Adrenal gland (tissue), 12 donors: ENCODE data around the gene ELK4. TPM values are rescaled to one million over a fixed set of nuclear protein-coding genes. Genes with fewer than 3 reads are reported as not detected.

Experiments
- DNase-seq, 7 donors: peaks; one replicate each; pipeline ENCODE4 v3.0.0-alpha.2; 2019 to 2020
- H3K27ac ChIP-seq, 5 donors: fragments of 200-600 bp; sonication (generic) in 4 of 5; 1 replicate in 3 of 5; 2 replicates in 2 of 5; pipeline versions ENCODE4 v1.5.1 to v1.8.0; 2016 to 2020; ENCODE audit warnings: mild to moderate bottlenecking in 1 of 5
- H3K27me3 ChIP-seq: fragments of 200-600 bp; 2 replicates; pipeline ENCODE4 v1.8.0; 2021
- H3K36me3 ChIP-seq, 2 donors: fragments of 200-600 bp; replicated peaks in 1 of 2; 1 replicate in 1 of 2; 2 replicates in 1 of 2; pipeline versions ENCODE4 v1.5.1 to v1.8.0; 2018 to 2022
- H3K4me1 ChIP-seq, 2 donors: fragments of 200-600 bp; replicated peaks in 1 of 2; 1 replicate in 1 of 2; 2 replicates in 1 of 2; pipeline versions ENCODE4 v1.5.1 to v1.8.0; 2018 to 2021
- H3K4me3 ChIP-seq, 4 donors: fragments of 200-600 bp; sonication (generic) in 3 of 4; one replicate each; pipeline ENCODE4 v1.5.1; 2016 to 2018
- H3K9me3 ChIP-seq, 3 donors: fragments of 200-600 bp; sonication (generic) in 1 of 3; replicated peaks in 1 of 3; 1 replicate in 2 of 3; 2 replicates in 1 of 3; pipeline versions ENCODE4 v1.5.1 to v1.8.0; 2016 to 2021
- POLR2A ChIP-seq, 2 donors: fragments of 450-650 bp; IDR thresholded peaks; one replicate each; pipeline ENCODE4 v1.6.1; 2017; ENCODE audit warnings: antibody characterized with exemption in 2 of 2, mild to moderate bottlenecking in 2 of 2, moderate library complexity in 1 of 2
- WGBS, 4 donors: extraction: QIAGEN DNeasy Blood & Tissue Kit in 2 of 4; methylation state at CpG; one replicate each; pipeline versions ENCODE4 v1.1.5 to v1.1.7; 2013 to 2017; 5-methylcytosine and 5-hydroxymethylcytosine counted together
- intact Hi-C, 2 donors: fragments of 100-400 bp; cut with DNase I; formaldehyde crosslinking; loops; one replicate each; pipeline versions ENCODE4 v1.14.1 to v1.15.0; 2022 to 2023
- polyA plus RNA-seq, 3 donors: library from polyadenylated mRNA; stranded (reverse); fragments of 200-250 nt in 2 of 3; fragments of 350-450 nt in 1 of 3; fragmentation: Illumina TruSeq in 1 of 3; extraction: RNeasy Lipid Tissue Mini Kit (QIAGEN cat#74804) in 1 of 3; gene quantifications; one replicate each; pipeline ENCODE4 v1.2.3, GENCODE V29; 2013 to 2014
- total RNA-seq, 9 donors: library from RNA; depleted of rRNA in 4 of 9; stranded (reverse); fragments of >200 nt in 4 of 9; fragments of 120-200 nt in 1 of 9; fragmentation: NEBNext Ultra II Directional in 1 of 9; extraction: Animal tissue kit (Norgen Biotek cat#: 25700) in 1 of 9; gene quantifications; one replicate each; pipeline versions ENCODE4 v1.1.0 to v1.2.4, GENCODE V29; 2013 to 2023
- TF ChIP-seq, protein P1 (sequence below), 6 experiments: fragments of 450-650 bp in 4 of 6; fragments of 200-600 bp in 2 of 6; sonication (generic) in 1 of 6; IDR thresholded peaks; 1 replicate in 5 of 6; 2 replicates in 1 of 6; pipeline versions ENCODE4 v1.5.1 to v1.8.0; 2016 to 2021; ENCODE audit warnings: antibody characterized with exemption in 6 of 6, mild to moderate bottlenecking in 2 of 6, moderate library complexity in 1 of 6
- donor health status: healthy with polysubstance abuse.
- donor health status: Bipolar disorder and iron deficiency.
- donor health status: DM: yes; HTN: yes; CAD: no.
- donor health status: DM: no; HTN: no; CAD: no.
- donor health status: DM: no; HTN: no; CAD: no.
- donor health status: DM: yes; HTN: yes; CAD: no.

ELK4 gene
- total and polyA plus RNA-seq, 12 donors = 3.6 to 40.2 (median 14.0) TPM

DNA sequence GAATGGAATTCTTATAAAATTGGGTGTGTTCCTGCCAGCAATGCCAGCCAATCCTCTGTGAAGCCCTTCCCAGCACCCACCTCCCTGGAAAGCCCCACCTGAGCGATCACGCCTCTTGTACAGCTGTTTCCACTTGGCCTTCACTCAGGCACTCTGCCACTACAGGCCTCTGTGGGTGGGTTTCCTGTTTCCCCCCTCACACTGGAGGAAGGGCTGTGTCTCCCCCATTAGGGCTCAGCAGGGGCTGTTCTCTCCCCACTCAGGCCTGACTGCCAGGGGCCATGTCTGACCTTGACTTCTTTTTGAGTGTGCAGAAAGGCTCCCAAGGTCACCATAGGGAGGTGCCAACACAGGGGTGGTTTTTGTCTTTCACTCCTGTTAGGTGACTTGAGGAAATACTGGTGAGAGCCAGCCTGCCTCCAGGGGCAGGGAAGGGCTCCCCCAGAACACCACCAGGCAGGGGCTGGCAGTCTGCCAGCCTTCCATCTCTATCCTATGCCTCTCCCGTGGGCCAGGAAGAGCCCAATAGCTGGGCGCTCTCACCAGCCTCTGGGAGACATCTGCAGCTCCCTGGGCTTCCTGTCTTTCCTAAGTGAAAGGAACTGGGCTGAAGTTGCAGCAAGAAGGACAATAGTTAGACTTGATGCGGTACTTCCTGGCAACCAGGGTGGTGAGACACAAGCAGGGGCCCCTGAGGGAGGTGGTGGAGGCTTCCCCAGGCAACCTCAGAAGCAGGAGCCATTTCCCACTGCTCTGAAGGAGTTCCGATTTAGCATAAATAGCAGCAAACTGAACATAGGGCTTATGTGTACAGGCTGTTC, 49.1 kb downstream of the ELK4 start:
- intact Hi-C loops = no loop called here
- H3K36me3 ChIP-seq = no peaks in the 10 kb centered on the region
- H3K4me3 ChIP-seq = no peak overlapping the region
- no peak overlapping the region for H3K27ac ChIP-seq
- no peak for TF ChIP-seq POLR2A (IDR thresholded peaks at IDR 0.05)
- DNase-seq = peak in 2 of 7 donors; percentile 13 to 36
- 54 to 74% (median 61%) methylated on average over 3 to 6 of the region's 6 CpGs for WGBS, 4 donors
- H3K4me1 ChIP-seq = peaks cover 0 to 4% of the 10 kb centered on the region in 2 donors
- H3K27me3 ChIP-seq = no peaks in the 10 kb centered on the region
- H3K9me3 ChIP-seq = no peaks in the 10 kb centered on the region

DNA sequence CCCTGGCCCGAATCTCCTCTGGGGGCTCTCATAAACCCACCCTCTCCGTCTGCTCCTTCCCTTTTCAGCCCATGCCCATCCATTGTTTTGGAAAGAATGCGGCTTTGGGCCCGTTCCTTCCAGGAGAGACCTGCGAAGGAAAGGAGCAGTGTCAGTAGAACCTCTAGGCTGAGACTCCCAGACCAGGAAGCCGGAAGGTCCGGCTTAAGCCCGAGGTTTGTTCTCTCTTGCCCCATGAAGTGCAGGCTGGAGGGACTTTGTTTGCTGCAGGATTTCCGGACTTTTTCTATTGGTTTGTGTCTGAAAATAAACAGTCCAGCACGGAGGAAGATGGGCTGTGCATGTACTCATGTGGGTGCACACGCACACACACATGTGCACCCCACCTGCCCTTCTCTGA, 49.8 kb downstream of the ELK4 start:
- Histone ChIP-seq H3K4me1 (peaks cover 0 to 4% of the 10 kb centered on the region in 2 donors), H3K9me3 (no peaks in the 10 kb centered on the region), H3K27me3 (no peaks in the 10 kb centered on the region), H3K27ac (no peak overlapping the region), H3K4me3 (no peak overlapping the region), H3K36me3 (no peaks in the 10 kb centered on the region)
- no peak for DNase-seq
- intact Hi-C loops = no loop called here
- WGBS, 4 donors = 69 to 73% (median 72%) methylated on average over 11 of the region's 11 CpGs
- TF ChIP-seq POLR2A (IDR thresholded peaks at IDR 0.05) = no peak
- TF ChIP-seq, protein P1, sequence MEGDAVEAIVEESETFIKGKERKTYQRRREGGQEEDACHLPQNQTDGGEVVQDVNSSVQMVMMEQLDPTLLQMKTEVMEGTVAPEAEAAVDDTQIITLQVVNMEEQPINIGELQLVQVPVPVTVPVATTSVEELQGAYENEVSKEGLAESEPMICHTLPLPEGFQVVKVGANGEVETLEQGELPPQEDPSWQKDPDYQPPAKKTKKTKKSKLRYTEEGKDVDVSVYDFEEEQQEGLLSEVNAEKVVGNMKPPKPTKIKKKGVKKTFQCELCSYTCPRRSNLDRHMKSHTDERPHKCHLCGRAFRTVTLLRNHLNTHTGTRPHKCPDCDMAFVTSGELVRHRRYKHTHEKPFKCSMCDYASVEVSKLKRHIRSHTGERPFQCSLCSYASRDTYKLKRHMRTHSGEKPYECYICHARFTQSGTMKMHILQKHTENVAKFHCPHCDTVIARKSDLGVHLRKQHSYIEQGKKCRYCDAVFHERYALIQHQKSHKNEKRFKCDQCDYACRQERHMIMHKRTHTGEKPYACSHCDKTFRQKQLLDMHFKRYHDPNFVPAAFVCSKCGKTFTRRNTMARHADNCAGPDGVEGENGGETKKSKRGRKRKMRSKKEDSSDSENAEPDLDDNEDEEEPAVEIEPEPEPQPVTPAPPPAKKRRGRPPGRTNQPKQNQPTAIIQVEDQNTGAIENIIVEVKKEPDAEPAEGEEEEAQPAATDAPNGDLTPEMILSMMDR (IDR thresholded peaks at IDR 0.05) = no peak

DNA sequence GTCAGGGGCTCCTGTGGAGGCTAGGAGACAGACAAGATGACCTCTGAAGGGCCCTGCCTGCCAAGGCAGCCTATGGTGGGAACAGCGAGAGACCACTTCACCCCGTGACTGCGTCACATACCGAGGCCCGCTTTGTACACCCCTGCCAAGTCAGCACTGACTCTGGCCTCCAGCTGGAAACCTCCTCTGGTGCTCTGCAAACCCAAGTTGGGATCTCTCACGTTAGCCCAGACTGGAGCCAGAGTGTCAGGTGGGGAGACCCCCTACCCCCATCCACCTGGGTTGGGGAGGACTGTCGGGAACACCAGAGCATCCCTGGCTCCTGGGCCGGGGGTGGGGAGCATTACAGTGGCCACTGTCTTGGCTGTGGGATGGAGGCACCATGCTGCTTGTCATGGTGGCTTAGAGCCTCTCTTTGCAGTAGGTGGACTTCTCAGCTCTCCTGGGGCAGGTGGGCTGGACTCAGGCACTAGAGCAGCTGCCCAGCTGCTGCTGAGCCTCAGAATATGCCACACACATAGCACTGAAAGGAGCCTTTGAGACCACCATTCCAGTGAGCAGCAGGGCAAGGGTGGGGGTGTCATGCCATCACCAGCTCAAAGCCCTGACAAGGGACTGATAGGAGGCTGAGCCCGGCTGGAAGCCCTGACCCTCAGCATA, 50.4 kb downstream of the ELK4 start:
- TF ChIP-seq POLR2A (IDR thresholded peaks at IDR 0.05) = no peak
- TF ChIP-seq, protein P1 (IDR thresholded peaks at IDR 0.05) = no peak
- no peak overlapping the region for H3K27ac ChIP-seq
- no peak for DNase-seq
- intact Hi-C loops = no loop called here
- peaks cover 0 to 4% of the 10 kb centered on the region in 2 donors for H3K4me1 ChIP-seq
- no peak overlapping the region for H3K4me3 ChIP-seq
- H3K36me3 ChIP-seq = no peaks in the 10 kb centered on the region
- 89 to 98% (median 95%) methylated on average over 7 to 9 of the region's 9 CpGs for WGBS, 4 donors
- no peaks in the 10 kb centered on the region for H3K27me3 ChIP-seq
- H3K9me3 ChIP-seq = no peaks in the 10 kb centered on the region

DNA sequence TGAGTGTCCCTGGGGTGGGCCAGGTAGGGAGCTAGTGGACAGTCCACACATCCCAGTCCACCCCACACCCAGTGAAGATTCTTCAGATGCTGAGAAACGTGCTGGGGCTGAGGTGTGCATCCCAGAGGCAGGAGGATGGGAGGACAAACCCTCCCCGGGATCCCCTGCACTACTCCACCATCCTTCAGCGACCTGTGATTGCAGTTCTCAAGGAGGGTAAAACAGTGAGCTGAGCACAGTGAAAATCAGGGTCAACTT, 51.0 kb downstream of the ELK4 start:
- no peak for DNase-seq
- H3K27me3 ChIP-seq = no peaks in the 10 kb centered on the region
- intact Hi-C loops = no loop called here
- WGBS, 4 donors = 89 to 100% (median 93%) methylated on average over 1 to 3 of the region's 3 CpGs
- TF ChIP-seq, protein P1 (IDR thresholded peaks at IDR 0.05) = no peak
- no peak for TF ChIP-seq POLR2A (IDR thresholded peaks at IDR 0.05)
- H3K4me3 ChIP-seq = no peak overlapping the region
- no peaks in the 10 kb centered on the region for H3K9me3 ChIP-seq
- H3K4me1 ChIP-seq = peaks cover 0 to 4% of the 10 kb centered on the region in 2 donors
- H3K36me3 ChIP-seq = no peaks in the 10 kb centered on the region
- no peak overlapping the region for H3K27ac ChIP-seq
